ENCODE results near the gene GGT1.
"Not testable (repeated sequence)": the region's sequence is repeated elsewhere in the genome, so short reads cannot be mapped to it uniquely, and the experiment has no call there.

GGT1 gene

GRCh38 chr22:24608327-24608726 lies 5.3 kb downstream of the GGT1 start:
- not testable (repeated sequence) for H3K9ac ChIP-seq (ENCODE audit: low read length); H3K36me3 ChIP-seq (ENCODE audit: control insufficient read depth, insufficient read depth, low read length); H3K4me3 ChIP-seq (ENCODE audit: low read length); H3K4me1 ChIP-seq (ENCODE audit: control insufficient read depth, insufficient read depth, low read length); H3K27me3 ChIP-seq (ENCODE audit: control insufficient read depth, insufficient read depth, low read length); H3K9me3 ChIP-seq (ENCODE audit: control insufficient read depth, low read length)

DNA sequence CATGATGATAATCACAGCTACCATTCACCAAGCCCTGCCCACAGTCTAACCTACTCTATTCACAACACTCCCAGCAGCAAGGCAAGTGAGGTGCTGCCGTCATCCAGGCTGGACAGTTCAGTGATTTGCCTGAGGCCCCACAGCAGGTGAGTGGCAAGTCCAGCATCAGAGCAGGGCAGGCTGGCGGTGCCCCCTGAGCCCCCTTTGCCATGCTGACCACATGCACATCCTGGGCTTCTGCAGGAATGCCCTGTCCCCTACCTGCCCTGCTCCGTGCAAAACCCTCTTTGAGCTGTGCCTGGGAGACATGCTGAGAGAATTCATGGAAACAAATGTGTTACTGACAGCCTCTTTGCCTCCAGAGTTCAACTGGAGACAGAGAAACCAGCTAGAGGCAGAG lies 6.9 kb downstream of the GGT1 start:
- H3K9me3 ChIP-seq (ENCODE audit: control insufficient read depth, low read length); H3K27me3 ChIP-seq (ENCODE audit: control insufficient read depth, insufficient read depth, low read length); H3K4me1 ChIP-seq (ENCODE audit: control insufficient read depth, insufficient read depth, low read length); H3K9ac ChIP-seq (ENCODE audit: low read length); H3K36me3 ChIP-seq (ENCODE audit: control insufficient read depth, insufficient read depth, low read length); H3K4me3 ChIP-seq (ENCODE audit: low read length): not testable (repeated sequence)

GRCh38 chr22:24614794-24615193 lies 11.8 kb downstream of the GGT1 start:
- H3K9ac ChIP-seq (ENCODE audit: low read length); H3K9me3 ChIP-seq (ENCODE audit: control insufficient read depth, low read length); H3K27me3 ChIP-seq (ENCODE audit: control insufficient read depth, insufficient read depth, low read length); H3K4me1 ChIP-seq (ENCODE audit: control insufficient read depth, insufficient read depth, low read length); H3K36me3 ChIP-seq (ENCODE audit: control insufficient read depth, insufficient read depth, low read length); H3K4me3 ChIP-seq (ENCODE audit: low read length): not testable (repeated sequence)

DNA sequence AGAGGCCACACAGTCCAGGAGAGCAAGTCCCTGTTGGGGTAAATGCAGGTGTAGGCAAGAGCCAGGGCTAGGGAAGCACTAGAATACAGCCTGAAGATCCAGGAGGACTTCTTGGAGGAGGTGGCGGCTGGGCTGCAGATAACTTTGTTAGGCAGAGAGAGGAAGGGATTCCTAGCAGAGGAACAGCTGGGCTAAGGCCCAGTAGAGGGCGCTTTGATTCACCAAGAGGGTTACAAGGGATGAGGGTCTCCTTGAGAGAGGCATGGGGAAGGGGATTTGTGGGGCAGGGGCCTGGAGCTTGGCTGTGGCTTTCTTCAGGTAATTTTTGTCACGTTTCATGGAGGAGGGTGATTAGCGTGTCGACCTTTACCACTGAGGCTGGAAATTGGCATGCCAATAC lies 18.3 kb downstream of the GGT1 start:
- H3K9ac ChIP-seq (ENCODE audit: low read length); H3K9me3 ChIP-seq (ENCODE audit: control insufficient read depth, low read length); H3K4me3 ChIP-seq (ENCODE audit: low read length); H3K36me3 ChIP-seq (ENCODE audit: control insufficient read depth, insufficient read depth, low read length); H3K27me3 ChIP-seq (ENCODE audit: control insufficient read depth, insufficient read depth, low read length); H3K4me1 ChIP-seq (ENCODE audit: control insufficient read depth, insufficient read depth, low read length): not testable (repeated sequence)

- not testable (repeated sequence) for H3K9me3 ChIP-seq (ENCODE audit: control insufficient read depth, low read length); H3K9ac ChIP-seq (ENCODE audit: low read length); H3K27me3 ChIP-seq (ENCODE audit: control insufficient read depth, insufficient read depth, low read length); H3K4me3 ChIP-seq (ENCODE audit: low read length); H3K36me3 ChIP-seq (ENCODE audit: control insufficient read depth, insufficient read depth, low read length); H3K4me1 ChIP-seq (ENCODE audit: control insufficient read depth, insufficient read depth, low read length)
Measured at GRCh38 chr22:24622596-24622995, 19.6 kb downstream of the GGT1 start.

GRCh38 chr22:24627911-24628310 lies 24.9 kb downstream of the GGT1 start:
- H3K36me3 ChIP-seq (ENCODE audit: control insufficient read depth, insufficient read depth, low read length); H3K27me3 ChIP-seq (ENCODE audit: control insufficient read depth, insufficient read depth, low read length); H3K4me3 ChIP-seq (ENCODE audit: low read length); H3K4me1 ChIP-seq (ENCODE audit: control insufficient read depth, insufficient read depth, low read length); H3K9ac ChIP-seq (ENCODE audit: low read length); H3K9me3 ChIP-seq (ENCODE audit: control insufficient read depth, low read length): not testable (repeated sequence)

DNA sequence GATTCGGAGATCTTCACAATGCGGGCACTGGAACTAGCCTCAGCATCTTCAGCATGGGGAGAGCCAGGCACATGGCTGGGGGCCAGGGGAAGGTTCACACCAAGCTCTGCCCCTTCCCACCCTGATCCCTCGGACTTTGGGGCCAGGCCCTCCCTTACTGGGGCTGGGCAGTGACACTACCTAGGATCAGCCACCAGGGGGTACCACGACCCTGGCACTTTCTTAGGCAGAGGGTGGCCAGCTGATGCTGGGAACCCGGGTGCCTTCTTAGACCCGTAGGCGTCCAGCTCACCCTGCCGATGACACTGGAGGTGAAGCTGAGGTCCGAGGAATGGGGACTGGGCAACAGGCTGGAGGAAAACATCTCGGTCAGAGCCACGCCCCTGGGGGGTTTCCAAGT lies 26.1 kb downstream of the GGT1 start:
- not testable (repeated sequence) for H3K9me3 ChIP-seq (ENCODE audit: control insufficient read depth, low read length); H3K4me1 ChIP-seq (ENCODE audit: control insufficient read depth, insufficient read depth, low read length); H3K4me3 ChIP-seq (ENCODE audit: low read length); H3K27me3 ChIP-seq (ENCODE audit: control insufficient read depth, insufficient read depth, low read length); H3K36me3 ChIP-seq (ENCODE audit: control insufficient read depth, insufficient read depth, low read length); H3K9ac ChIP-seq (ENCODE audit: low read length)

DNA sequence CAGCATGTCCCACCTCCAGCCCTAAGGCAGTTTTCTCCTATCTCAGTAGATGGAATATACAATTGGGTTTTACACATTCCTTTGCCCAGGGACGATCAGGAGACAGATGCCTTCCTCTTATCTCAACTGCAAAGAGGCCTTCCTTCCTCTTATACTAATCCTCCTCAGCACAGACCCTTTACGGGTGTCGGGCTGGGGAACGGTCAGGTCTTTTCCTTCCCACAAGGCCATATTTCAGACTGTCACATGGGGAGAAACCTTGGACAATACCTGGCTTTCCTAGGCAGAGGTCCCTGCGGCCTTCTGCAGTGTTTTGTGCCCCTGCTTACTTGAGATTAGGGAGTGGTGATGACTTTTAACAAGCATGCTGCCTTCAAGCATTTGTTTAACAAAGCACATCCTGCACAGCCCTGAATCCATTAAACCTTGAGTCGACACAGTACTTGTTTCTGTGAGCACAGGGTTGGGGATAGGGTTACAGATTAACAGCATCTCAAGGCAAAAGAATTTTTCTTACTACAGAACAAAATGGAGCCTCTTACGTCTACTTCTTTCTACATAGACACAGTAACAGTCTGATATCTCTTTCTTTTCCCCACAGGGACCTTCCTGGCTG lies 27.9 kb downstream of the GGT1 start:
- not testable (repeated sequence) for H3K4me1 ChIP-seq (ENCODE audit: control insufficient read depth, insufficient read depth, low read length); H3K4me3 ChIP-seq (ENCODE audit: low read length); H3K9me3 ChIP-seq (ENCODE audit: control insufficient read depth, low read length); H3K27me3 ChIP-seq (ENCODE audit: control insufficient read depth, insufficient read depth, low read length); H3K36me3 ChIP-seq (ENCODE audit: control insufficient read depth, insufficient read depth, low read length); H3K9ac ChIP-seq (ENCODE audit: low read length)

DNA sequence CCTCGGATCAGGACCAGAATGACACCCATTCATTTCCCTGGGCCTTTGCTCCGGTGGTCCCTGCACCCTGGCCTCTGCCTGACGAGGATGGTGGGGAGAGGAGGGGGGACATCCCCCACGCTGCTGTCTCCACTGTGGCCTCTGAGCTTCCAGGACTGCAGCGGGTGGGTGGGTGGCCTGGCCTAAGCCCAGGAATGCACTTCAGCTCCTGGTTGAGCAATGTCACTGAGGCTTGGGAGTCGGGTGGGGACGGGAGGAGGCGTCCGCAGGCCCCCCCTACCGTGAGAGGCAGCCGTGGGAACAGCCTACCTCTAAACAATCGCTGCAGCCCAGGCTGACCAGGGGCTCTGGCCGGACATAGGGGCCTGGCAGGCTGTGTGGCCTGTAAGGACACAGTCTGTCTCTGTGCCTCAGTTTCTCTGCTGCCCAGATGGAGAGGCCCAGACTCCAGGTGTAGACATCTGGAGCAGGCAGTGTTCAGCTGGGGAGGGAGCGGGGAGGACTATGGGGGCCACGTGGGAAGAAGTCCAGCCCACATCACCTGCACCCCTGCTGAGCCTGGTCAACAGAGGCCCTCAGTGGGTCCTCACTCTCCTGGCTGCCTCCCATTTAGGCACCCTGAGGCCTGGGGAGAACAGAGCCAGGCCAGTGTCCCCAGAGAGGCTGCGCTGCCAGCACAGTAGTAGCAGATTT lies 28.6 kb downstream of the GGT1 start:
- H3K9ac ChIP-seq (ENCODE audit: low read length); H3K4me3 ChIP-seq (ENCODE audit: low read length); H3K9me3 ChIP-seq (ENCODE audit: control insufficient read depth, low read length); H3K4me1 ChIP-seq (ENCODE audit: control insufficient read depth, insufficient read depth, low read length); H3K36me3 ChIP-seq (ENCODE audit: control insufficient read depth, insufficient read depth, low read length); H3K27me3 ChIP-seq (ENCODE audit: control insufficient read depth, insufficient read depth, low read length): not testable (repeated sequence)

DNA sequence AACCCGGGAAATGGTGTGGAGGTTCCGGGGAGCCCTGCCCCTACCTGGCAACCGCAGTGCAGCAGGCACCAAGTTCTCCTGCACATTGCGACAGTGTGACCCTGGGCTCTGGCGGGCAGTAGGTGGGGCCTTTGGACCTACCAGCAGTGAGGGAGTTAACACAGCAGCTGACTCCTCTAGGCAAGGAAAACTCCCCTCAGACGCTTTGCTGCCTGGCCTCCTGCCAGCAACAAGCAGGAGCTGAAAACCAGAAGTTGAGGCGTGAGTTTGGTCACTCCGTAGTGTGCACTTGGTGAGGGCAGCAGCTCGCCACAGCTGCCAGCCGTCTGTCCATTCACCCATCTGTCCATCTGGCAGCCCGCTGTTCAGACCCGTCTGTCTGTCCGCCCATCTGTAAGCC lies 29.6 kb downstream of the GGT1 start:
- H3K4me1 ChIP-seq (ENCODE audit: control insufficient read depth, insufficient read depth, low read length); H3K36me3 ChIP-seq (ENCODE audit: control insufficient read depth, insufficient read depth, low read length); H3K27me3 ChIP-seq (ENCODE audit: control insufficient read depth, insufficient read depth, low read length); H3K9me3 ChIP-seq (ENCODE audit: control insufficient read depth, low read length); H3K9ac ChIP-seq (ENCODE audit: low read length); H3K4me3 ChIP-seq (ENCODE audit: low read length): not testable (repeated sequence)

GRCh38 chr22:24633231-24634023 lies 30.4 kb downstream of the GGT1 start:
- H3K4me3 ChIP-seq (ENCODE audit: low read length); H3K4me1 ChIP-seq (ENCODE audit: control insufficient read depth, insufficient read depth, low read length); H3K36me3 ChIP-seq (ENCODE audit: control insufficient read depth, insufficient read depth, low read length); H3K9me3 ChIP-seq (ENCODE audit: control insufficient read depth, low read length); H3K9ac ChIP-seq (ENCODE audit: low read length); H3K27me3 ChIP-seq (ENCODE audit: control insufficient read depth, insufficient read depth, low read length): not testable (repeated sequence)

GRCh38 chr22:24634776-24635389 lies 31.9 kb downstream of the GGT1 start:
- H3K4me3 ChIP-seq (ENCODE audit: low read length); H3K27me3 ChIP-seq (ENCODE audit: control insufficient read depth, insufficient read depth, low read length); H3K36me3 ChIP-seq (ENCODE audit: control insufficient read depth, insufficient read depth, low read length); H3K9ac ChIP-seq (ENCODE audit: low read length); H3K9me3 ChIP-seq (ENCODE audit: control insufficient read depth, low read length); H3K4me1 ChIP-seq (ENCODE audit: control insufficient read depth, insufficient read depth, low read length): not testable (repeated sequence)
